Smooth muscle cell of trachea (primary cell): ENCODE data around the gene VEPH1. TPM values are rescaled to one million over a fixed set of nuclear protein-coding genes. Genes with fewer than 3 reads are reported as not detected.

ENCODE experiments used
- total RNA-seq: library from RNA; depleted of rRNA; stranded (reverse); fragments of >200 nt; gene quantifications from 2 replicates; pipeline ENCODE4 v1.2.1, GENCODE V29; 2014

VEPH1 gene
- 63.0 and 91.0 TPM in 2 replicates for total RNA-seq

GRCh38 chr3:157502916-157503595, at the start of gene VEPH1:
VEPH1 (minus strand) TSS chr3:157503416; CDS start chr3:157495349, 8,067 bp downstream.

DNA sequence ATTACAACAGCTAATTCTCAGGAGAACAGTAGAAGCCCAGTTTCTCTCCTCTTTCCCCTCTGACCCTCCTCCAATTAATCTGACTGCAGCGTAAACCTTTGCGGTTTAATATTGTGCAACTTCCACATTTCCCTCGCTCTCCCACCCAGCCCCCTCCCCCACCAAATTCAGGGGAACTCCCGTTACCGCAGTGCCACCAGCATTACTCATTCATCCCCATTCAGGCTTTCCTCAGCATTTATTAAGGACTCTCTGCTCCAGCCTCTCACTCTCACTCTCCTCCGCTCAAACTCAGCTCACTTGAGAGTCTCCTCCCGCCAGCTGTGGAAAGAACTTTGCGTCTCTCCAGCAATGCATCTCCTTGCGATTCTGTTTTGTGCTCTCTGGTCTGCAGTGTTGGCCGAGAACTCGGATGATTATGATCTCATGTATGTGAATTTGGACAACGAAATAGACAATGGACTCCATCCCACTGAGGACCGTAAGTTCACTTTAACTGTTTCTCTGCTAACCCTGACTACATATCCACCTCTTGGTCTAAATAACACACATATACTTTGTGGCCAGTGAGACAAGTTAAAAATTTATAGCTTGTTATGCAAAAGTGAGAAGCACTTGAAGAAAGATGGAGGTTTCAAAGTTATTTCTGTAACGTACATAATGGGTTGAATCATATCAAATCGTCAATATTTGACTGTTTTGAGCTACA, 66.5 kb downstream of the VEPH1 start, which contains the start of gene PTX3:
Gene PTX3, plus strand, starts transcription at position 268 of the 709 bp plus-strand sequence. Its CDS starts 84 bp downstream, at position 352.

Other genes with a start within 250 kb of the VEPH1 start
- 120 and 266 TPM in 2 replicates for gene PTX3, start 66.6 kb downstream of the VEPH1 start, total RNA-seq